Measurements from ENCODE around the gene RXRG. TPM values are rescaled to one million over a fixed set of nuclear protein-coding genes. Genes with fewer than 3 reads are reported as not detected.

The RXRG gene
- total RNA-seq, 1 donor from 2014 or later: not detected

DNA sequence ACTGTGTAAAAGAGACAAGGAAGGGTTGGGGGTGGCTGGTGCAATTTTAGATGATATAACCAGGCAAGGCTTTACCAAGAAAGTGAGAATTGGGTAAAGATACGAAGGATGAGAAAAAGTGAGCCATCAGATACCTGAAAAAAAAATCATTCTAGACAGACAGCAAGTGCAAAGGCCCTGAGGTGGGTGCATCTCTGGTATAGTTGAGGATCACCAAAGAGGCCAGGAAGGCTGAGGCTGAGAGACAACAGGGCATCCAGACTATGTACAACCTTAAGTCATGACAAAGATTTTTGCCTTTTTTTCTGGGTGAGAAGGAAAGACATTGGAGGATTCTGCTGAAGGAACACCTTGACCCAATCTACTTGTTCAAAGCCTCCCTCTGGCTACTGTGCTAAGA, 29.9 kb downstream of the RXRG start:
- Mint-ChIP-seq H3K4me1 (no peaks in the 10 kb centered on the region), H3K27me3 (peaks cover 45% of the 10 kb centered on the region), H3K36me3 (ENCODE audit: low read depth) (no peaks in the 10 kb centered on the region), H3K27ac (no peak overlapping the region), H3K4me3 (no peak overlapping the region), H3K9me3 (no peaks in the 10 kb centered on the region)
- no peak for DNase-seq
- intact Hi-C loops (cut with micrococcal nuclease): no loop called here

DNA sequence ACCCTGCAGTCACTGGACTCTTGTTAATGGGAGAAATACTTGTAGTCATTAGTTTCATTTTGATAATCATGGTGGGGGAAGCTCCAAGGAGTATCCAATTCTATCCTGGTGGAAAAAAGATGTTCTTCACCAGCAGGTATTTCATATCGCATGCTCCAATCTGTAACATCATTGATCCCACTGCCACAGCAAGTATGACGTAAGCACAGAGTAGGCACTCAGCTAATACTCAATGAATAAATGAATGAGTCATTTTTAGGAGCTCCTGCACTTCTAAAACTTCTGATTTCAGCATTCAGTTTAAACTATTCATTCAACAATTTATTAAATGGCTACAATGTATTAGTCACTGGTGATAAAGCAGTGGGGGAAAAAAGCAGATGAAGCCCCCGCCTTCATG, 30.3 kb downstream of the RXRG start:
- Mint-ChIP-seq H3K4me3 (no peak overlapping the region), H3K27ac (no peak overlapping the region), H3K4me1 (no peaks in the 10 kb centered on the region), H3K36me3 (ENCODE audit: low read depth) (no peaks in the 10 kb centered on the region), H3K27me3 (peaks cover 47% of the 10 kb centered on the region), H3K9me3 (no peaks in the 10 kb centered on the region)
- intact Hi-C loops (cut with micrococcal nuclease): no loop called here
- DNase-seq: no peak

DNA sequence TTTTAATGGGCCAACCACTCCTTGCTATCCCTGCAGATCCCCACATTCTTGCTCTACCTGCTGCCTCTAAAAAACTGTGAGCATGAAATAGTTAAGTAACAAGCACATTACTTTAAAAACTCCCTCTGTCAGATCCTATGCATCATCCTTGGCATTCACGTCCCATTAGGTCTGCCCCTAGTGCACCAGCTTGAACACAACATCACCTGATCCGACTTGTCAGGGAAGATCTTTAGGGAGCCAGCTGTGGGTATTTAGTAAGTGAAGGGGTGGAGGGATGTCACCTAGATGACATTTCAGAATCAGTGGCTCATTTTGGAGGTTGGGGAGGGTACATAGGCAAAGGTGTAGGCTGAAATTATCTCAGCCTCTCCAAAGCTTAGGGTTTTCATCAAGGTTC, 33.5 kb downstream of the RXRG start:
- no peak for DNase-seq
- Mint-ChIP-seq H3K4me1 (peaks cover 2% of the 10 kb centered on the region), H3K36me3 (ENCODE audit: low read depth) (no peaks in the 10 kb centered on the region), H3K9me3 (no peaks in the 10 kb centered on the region), H3K27ac (no peak overlapping the region), H3K4me3 (no peak overlapping the region), H3K27me3 (peaks cover 56% of the 10 kb centered on the region)
- intact Hi-C loops (cut with micrococcal nuclease): no loop called here

DNA sequence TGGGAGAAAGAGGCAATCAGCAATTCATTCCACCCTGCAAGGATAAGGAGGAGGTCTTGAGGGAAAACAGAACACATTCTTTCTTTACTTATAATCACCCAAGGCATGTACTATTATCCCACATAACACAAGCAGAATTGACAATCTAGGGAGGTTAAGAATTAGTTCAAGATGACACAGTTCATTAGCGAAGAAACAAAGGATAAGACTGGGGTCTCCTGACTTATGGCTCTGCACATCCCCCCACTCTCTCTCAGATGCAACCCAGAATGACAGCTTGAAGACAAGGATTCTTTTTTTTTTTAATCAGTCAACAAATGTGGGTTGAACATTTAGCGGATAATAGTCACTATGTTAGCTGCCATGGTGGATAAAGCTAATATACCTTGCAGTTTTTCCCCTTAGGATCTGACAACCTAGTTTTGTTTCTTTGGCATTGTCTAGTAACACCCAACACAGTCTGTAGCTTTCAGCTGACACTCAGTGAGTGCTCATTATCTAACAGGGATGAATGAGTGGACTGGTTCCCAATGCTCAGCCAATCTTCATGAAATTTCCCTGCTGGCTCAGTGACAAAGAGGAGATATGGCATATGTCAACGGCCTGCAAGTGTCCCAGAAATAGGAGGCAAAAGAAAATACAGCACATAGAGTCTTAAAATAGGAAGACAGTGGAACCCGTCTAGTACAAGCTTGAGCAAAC, 35.1 kb downstream of the RXRG start:
- Mint-ChIP-seq H3K27ac (no peak overlapping the region), H3K4me1 (peaks cover 2% of the 10 kb centered on the region), H3K27me3 (peaks cover 45% of the 10 kb centered on the region), H3K9me3 (no peaks in the 10 kb centered on the region), H3K4me3 (no peak overlapping the region), H3K36me3 (ENCODE audit: low read depth) (no peaks in the 10 kb centered on the region)
- no peak for DNase-seq
- intact Hi-C loops (cut with micrococcal nuclease): no loop called here

DNA sequence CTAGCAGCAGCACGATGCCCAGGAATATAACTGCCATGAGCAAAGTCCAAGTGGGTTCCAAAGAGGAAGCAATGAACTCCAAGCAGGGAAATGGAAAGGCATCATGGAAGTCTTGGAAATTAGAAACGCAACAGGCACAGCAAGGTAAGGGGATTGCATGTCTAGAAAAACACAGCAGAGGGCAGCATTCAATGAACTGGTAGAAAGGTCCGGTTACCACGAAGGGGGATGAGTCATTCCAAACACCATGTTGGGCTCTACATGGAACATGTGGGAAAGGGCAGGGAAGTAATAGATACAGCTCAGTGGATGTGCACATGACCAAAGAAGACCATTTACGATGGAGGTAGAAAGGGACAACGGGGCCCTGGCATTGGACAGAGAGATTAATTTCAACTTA, 36.4 kb downstream of the RXRG start:
- Mint-ChIP-seq H3K27ac (no peak overlapping the region), H3K4me1 (peaks cover 2% of the 10 kb centered on the region), H3K9me3 (no peaks in the 10 kb centered on the region), H3K36me3 (ENCODE audit: low read depth) (no peaks in the 10 kb centered on the region), H3K4me3 (no peak overlapping the region), H3K27me3 (peaks cover 43% of the 10 kb centered on the region)
- intact Hi-C loops (cut with micrococcal nuclease): no loop called here
- no peak for DNase-seq

DNA sequence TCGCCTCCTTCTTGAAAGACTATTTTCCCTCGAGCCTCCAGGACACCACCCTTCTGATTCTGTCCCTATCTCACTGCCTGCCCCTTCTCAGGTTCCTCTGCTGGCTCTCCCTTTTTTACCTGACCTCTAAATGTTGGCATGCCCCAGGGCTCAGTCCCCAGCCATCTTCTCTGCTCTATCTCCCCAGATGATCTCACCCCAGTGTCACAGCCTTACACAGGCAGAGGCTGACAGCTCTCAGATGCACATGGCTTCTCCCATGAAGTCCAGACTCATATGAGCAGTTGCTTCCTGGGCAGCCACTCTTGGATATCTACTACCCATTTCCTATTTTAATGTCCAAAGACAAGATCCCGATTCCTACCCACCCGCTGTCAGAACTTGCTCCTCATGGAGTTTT, 37.5 kb downstream of the RXRG start:
- H3K27ac Mint-ChIP-seq: no peak overlapping the region
- H3K36me3 Mint-ChIP-seq (ENCODE audit: low read depth): no peaks in the 10 kb centered on the region
- peaks cover 39% of the 10 kb centered on the region for H3K27me3 Mint-ChIP-seq
- no peak overlapping the region for H3K4me3 Mint-ChIP-seq
- DNase-seq: no peak
- H3K4me1 Mint-ChIP-seq: peaks cover 2% of the 10 kb centered on the region
- intact Hi-C loops (cut with micrococcal nuclease): no loop called here
- H3K9me3 Mint-ChIP-seq: no peaks in the 10 kb centered on the region

DNA sequence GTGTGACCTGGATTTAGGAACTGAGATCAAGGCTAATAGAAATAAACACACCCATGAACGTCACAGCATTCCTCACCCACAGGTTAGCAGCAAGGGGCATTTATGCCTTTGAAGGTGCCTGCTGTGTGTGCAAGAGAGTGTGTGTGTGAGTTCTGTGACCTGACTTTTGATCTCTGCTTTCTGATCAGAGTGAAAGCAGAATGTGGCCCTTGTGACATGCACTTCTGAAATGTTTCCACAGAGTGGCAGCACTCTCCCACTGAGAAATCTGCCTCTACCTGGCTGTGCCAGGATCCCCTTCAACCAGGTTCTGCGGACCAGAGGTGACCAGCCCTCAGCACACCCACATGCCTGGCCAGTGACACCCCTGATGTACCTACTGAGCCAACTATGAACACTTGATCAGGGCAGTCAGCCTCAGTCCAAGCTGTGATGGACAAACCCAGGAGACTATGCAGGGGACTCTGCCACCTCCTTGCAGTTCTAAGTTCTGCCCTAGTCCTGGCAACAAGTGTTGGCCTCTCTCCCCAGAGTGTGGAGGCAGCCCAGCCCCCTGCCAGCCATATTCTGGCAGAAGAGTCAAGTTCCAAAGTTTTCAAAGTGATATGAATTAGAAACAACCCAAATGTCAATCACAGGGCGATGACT, 41.0 kb downstream of the RXRG start:
- Mint-ChIP-seq H3K27ac (no peak overlapping the region), H3K27me3 (peaks cover 44% of the 10 kb centered on the region), H3K9me3 (no peaks in the 10 kb centered on the region), H3K36me3 (ENCODE audit: low read depth) (no peaks in the 10 kb centered on the region), H3K4me3 (no peak overlapping the region), H3K4me1 (peaks cover 2% of the 10 kb centered on the region)
- peak; percentile 83 for DNase-seq
- intact Hi-C loops (cut with micrococcal nuclease): loop anchor here (1.0 kb wide), 1 partner anchor 189 kb away; no protein-coding TSS in a partner anchor

DNA sequence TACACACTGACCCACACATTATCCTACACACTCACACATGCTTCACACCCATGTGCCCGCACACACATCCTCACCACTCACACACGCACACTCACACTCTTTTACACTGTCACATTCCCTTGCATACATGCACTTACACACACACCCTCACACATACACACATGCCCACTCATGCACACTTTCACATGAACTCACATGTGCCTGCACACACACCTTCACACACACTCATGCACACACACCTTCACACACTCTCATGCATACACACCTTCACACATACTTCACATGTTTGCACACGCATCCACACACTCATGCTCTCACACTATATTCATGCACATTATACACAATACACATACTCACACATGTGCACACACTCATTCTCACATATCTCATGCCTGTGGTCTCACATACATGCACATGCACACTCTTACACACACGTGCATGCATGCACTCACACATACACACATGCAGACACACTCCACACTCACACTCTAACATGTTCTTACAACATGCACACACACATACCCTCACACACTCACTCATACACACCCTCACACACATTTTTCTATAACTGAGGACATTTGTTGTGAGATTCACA, 42.3 kb downstream of the RXRG start:
- Mint-ChIP-seq H3K27ac (no peak overlapping the region), H3K4me3 (no peak overlapping the region), H3K9me3 (no peaks in the 10 kb centered on the region), H3K4me1 (no peaks in the 10 kb centered on the region), H3K36me3 (ENCODE audit: low read depth) (no peaks in the 10 kb centered on the region), H3K27me3 (peaks cover 39% of the 10 kb centered on the region)
- intact Hi-C loops (cut with micrococcal nuclease): no loop called here
- DNase-seq: no peak

DNA sequence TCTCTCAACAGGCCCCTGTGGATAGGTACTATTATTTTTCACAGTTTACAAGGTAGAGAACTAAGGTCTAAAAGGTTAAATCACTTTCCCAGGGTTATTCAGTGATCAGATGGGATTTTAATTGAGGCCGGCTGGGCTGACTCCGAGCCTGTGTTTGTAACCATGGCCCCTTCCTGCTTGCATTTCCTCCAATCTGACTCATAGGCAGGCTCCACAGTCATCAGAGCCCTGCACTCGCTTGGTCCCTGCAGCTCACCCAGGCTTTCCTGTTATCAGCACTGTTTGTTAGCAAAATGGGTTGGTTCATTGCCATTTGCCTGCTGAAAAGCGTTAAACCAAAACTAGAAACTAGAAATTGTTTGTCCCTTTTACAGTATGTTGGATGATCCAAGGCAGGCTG, 47.0 kb downstream of the RXRG start:
- H3K4me3 Mint-ChIP-seq: no peak overlapping the region
- intact Hi-C loops (cut with micrococcal nuclease): loop anchor here (10.0 kb wide), 1 partner anchor 87 kb away; no protein-coding TSS in a partner anchor
- no peaks in the 10 kb centered on the region for H3K9me3 Mint-ChIP-seq
- H3K27ac Mint-ChIP-seq: no peak overlapping the region
- peak; percentile 73 for DNase-seq
- H3K4me1 Mint-ChIP-seq: peaks cover 9% of the 10 kb centered on the region
- peaks cover 1% of the 10 kb centered on the region for H3K36me3 Mint-ChIP-seq (ENCODE audit: low read depth)
- peaks cover 66% of the 10 kb centered on the region for H3K27me3 Mint-ChIP-seq

DNA sequence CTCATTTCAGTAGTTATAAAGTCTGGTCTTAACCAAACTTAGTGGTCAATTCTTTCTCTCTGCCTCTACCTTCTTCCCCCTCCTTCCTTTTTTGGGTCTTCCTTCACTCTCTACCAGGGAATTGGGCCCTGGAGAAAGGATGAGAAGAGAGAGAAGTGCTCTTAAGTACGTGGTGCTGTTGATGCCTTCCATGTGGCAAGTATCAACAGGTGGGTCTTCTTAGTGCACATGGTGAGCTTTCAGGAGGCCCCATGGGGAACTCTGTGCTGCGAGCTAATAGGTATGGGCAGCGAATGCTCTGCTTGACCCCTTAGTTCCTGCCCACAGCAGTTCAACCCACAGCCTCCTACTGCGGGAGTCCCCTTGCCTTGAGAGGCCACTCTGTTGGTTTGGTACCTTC, 49.0 kb downstream of the RXRG start:
- H3K4me3 Mint-ChIP-seq: no peak overlapping the region
- peaks cover 84% of the 10 kb centered on the region for H3K27me3 Mint-ChIP-seq
- no peak overlapping the region for H3K27ac Mint-ChIP-seq
- no peak for DNase-seq
- peaks cover 13% of the 10 kb centered on the region for H3K4me1 Mint-ChIP-seq
- H3K9me3 Mint-ChIP-seq: no peaks in the 10 kb centered on the region
- peaks cover 1% of the 10 kb centered on the region for H3K36me3 Mint-ChIP-seq (ENCODE audit: low read depth)
- intact Hi-C loops (cut with micrococcal nuclease): loop anchor here (10.0 kb wide), 1 partner anchor 89 kb away; no protein-coding TSS in a partner anchor

DNA sequence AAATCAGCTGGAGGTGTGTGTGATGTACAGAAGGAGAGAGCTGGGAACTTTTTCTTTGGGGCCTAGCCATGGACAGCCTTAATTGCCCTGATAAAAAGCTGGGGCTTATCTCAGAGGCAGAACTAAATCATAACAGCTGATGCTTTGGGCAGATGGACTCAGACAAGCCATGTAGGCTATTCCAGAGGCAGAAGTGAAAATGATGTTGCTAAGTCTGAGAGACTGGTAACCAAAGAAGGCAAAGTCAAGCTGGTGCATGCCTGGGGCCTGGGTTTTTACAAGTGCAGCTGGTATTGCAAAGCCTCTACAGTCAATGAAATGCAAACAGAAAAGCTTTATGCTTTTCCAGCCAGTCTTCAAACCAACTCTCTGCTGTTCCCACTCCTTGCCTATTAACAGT, 49.4 kb downstream of the RXRG start:
- intact Hi-C loops (cut with micrococcal nuclease): loop anchor here (10.0 kb wide), 1 partner anchor 89 kb away; no protein-coding TSS in a partner anchor
- Mint-ChIP-seq H3K36me3 (ENCODE audit: low read depth) (peaks cover 1% of the 10 kb centered on the region), H3K9me3 (no peaks in the 10 kb centered on the region), H3K4me1 (peaks cover 13% of the 10 kb centered on the region), H3K4me3 (no peak overlapping the region), H3K27ac (no peak overlapping the region), H3K27me3 (peaks cover 84% of the 10 kb centered on the region)
- DNase-seq: no peak

DNA sequence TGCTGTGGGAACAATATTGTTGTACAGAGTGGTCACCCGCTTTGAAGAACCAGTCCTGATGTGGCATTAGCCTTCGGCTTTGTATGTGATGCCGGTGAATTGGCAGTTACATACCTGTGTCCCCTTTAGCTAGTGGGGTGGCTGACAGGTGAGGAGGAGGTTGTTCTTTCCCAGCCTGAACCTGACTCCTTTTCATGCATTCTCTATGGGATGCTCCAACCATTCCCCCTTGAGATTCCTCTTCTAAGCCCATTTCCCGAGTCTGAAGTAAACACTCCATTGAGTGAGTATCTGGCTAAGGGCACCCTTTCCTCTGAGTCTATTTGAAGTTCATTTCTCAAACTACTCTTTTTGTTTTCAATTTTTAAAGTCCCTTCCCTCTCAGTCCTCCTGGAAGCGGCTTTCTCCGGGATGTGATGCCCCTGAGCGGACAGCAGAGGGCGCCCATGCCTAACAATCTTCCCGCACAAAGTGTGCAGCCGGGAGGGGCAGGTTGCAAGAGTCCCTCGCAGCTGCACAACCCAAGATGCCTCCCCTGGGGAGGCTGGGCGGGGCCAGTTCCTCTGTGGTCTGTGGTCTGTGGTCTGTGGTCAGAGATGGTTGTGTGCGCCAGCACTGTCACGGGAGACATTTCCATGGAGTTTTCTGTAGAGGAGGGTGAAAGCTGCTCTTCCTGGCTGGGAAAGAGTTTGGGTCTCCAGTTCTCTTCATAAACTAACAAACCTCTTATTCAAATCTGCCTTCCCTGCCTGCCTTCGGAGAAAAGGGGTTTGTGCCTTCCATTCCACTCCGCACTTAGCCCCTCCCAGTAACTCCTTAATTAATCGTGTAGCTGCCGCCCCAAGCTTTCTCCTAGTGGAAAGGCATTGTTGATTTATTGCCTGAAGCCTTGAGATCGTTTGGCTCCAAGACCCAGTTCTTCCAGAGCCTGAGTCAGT, 52.0 kb downstream of the RXRG start:
- intact Hi-C loops (cut with micrococcal nuclease): loop anchor here (1.0 to 10.0 kb wide), 3 partner anchors 92 to 521 kb away; no protein-coding TSS in a partner anchor
- peak overlapping the region; percentile 74 for H3K4me3 Mint-ChIP-seq

DNA sequence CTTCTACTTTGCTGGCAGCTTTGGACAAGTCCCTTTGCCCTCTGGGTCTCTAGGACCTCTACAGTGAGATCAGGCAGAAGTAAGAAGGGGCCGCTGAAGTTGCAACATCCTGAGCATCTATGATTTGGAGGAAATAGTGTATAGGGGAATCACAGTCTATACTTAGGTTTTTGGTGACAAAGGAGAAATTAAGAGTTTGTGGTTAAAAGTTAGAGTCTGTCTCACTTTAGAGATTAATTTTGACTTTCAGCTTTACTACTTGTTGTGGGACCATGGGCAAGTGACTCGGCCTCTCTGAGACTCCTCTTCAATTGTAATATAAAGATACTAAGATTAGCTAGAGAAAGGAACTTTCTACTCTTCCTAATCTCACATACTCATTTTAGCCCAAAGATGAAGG, 55.3 kb downstream of the RXRG start:
- peaks cover 86% of the 10 kb centered on the region for H3K27me3 Mint-ChIP-seq
- no peak for DNase-seq
- peaks cover 11% of the 10 kb centered on the region for H3K4me1 Mint-ChIP-seq
- H3K4me3 Mint-ChIP-seq: no peak overlapping the region
- no peak overlapping the region for H3K27ac Mint-ChIP-seq
- intact Hi-C loops (cut with micrococcal nuclease): loop anchor here (10.0 kb wide), 1 partner anchor 95 kb away; no protein-coding TSS in a partner anchor
- H3K9me3 Mint-ChIP-seq: no peaks in the 10 kb centered on the region
- H3K36me3 Mint-ChIP-seq (ENCODE audit: low read depth): peaks cover 1% of the 10 kb centered on the region

More for the DNA sequence above, 52.0 kb downstream of the RXRG start:
- peaks cover 90% of the 10 kb centered on the region for H3K27me3 Mint-ChIP-seq
- H3K27ac Mint-ChIP-seq: peak overlapping the region; percentile 93
- no peaks in the 10 kb centered on the region for H3K9me3 Mint-ChIP-seq
- peaks cover 13% of the 10 kb centered on the region for H3K4me1 Mint-ChIP-seq
- peak; percentile 98 for DNase-seq
- H3K36me3 Mint-ChIP-seq (ENCODE audit: low read depth): peaks cover 1% of the 10 kb centered on the region

Measured in activated CD4-positive, alpha-beta T cell treated with anti-CD3 and anti-CD28 coated beads, Interleukin-2, amount 10 ng/mL, durations not matched to agents 24 days and 14 days (primary cell).